GM18909 (cell line): ENCODE data around the gene PPM1H.
"Not testable (repeated sequence)": the region's sequence is repeated elsewhere in the genome, so short reads cannot be mapped to it uniquely, and the experiment has no call there.

ENCODE experiments used
- ATAC-seq: cut with Tn5 transposase; IDR thresholded peaks from one replicate; pipeline ENCODE4 v1.9.1; 2021; ENCODE audit warnings: mild to moderate bottlenecking; ENCODE audit not compliant: unreplicated experiment, poor library complexity

Gene PPM1H

DNA sequence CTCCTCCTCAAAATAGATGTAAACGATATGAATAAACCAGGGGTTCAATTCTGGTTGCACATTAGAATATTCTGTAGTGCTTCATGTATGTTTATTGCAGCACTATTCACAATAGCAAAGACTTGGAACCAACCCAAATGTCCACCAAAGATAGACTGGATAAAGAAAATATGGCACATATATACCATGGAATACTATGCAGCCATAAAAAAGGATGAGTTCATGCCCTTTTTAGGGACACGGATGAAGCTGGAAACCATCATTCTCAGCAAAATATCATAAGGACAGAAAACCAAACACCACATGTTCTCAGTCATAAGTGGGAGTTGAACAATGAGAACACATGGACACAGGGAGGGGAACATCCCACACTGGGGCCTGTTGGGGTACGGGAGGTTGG is 55.7 kb downstream of the PPM1H start:
- not testable (repeated sequence) for ATAC-seq

DNA sequence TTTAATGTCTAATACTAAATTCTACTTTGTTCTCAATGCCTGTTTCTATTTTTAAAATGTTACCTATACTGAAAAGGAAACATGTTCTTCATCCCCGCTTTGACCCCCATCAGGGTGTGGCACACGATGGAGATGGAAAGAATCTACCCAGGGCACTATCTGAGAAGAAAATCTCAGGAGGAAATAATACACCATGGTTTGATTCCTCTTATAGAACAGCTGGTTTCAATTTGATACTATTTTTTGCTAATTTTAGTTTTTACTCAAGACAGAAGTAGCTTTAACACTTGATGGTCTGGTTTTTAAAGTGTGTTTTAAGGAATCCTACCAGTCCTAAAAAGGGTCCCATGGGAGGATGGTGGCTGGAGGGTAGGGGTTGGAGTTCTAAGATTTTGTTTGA is 56.7 kb downstream of the PPM1H start:
- no peak for ATAC-seq

DNA sequence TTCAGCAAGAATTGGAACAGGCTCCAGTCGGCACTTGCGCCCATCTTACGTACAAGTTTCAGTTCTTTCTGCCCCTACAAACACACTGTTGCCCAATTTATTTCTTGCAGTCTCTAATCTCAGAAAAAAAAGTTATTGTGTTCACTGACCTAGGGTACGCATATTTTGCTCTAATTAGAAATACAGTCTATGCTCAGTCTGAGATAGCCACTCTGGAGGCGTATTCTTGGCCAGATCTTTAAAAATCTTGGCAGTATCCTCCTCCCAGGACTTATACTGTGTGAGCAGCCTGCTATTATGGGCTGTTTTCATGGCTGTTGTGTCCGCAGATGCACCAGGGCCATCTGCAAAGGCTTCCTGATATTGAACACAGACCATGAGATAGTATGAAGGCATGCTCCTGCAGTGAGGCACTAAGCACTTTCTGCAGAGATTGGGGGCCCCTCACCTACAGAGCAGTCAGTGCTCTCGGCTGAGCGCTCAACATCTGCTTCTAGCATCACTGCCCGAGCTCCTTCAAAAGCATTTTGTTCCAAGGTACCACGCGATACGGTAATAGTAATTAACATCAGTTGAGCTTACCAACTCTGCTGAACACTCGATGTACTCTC is 57.9 kb downstream of the PPM1H start:
- no peak for ATAC-seq

DNA sequence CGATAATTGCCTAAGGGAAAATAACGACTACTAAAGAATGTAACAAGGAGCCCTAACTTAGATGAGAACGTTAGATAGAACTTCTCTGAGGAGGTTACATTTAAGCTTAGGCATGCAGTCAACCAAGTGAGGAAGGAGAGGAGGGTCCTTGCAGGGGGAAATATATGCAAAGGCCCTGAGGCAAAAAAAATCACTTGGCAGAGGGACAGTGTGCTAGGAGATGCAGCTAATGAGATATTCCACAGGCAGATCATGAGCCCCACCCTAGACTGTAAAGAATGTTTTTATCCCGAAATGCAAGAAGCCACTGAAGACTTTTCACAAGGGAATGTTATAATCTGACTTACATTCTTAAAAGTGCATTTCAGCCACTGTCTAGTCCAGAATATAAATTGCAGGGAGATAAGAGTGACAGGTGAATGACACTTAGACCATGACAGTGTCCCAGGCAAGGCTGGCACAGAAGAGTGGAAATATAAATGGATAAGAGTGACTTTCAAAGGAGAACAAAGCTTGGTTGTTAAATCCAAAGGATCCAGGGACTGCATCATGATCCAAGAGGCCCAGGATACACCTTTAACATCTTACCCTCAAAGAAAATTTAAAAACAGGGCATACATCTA is 61.0 kb downstream of the PPM1H start:
- ATAC-seq: no peak

DNA sequence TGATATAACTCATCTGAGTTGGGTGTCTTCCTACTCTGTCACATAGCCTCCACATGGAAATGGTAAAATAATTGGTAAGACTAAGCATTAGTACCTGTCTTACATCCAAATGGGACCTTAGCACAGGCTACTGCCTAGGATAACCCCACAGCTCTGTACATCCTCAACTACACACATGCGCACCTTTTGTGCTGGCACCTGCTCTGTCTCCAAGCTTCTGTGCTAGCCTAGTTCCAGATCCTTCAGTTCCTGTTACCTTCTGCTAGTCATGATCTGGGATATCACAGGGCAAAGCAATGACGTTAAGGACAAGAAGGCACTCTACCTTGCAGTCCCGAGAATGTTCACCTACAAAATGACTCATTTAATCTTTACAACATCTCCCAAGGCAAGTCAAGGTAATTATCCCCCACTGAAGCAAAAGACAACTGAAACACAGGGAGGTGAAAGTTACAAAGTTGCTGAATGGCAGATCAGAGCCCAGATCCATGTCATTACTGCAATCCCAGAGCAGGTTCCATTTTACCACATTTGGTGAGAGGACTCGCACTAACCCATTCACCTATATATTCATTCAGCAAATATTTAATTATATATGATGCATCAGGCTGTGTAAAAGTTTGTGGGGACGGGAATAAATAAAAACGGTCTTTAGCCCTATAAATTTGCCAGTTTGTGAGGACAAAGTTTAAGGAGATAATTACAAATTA is 61.7 kb downstream of the PPM1H start:
- ATAC-seq: no peak

DNA sequence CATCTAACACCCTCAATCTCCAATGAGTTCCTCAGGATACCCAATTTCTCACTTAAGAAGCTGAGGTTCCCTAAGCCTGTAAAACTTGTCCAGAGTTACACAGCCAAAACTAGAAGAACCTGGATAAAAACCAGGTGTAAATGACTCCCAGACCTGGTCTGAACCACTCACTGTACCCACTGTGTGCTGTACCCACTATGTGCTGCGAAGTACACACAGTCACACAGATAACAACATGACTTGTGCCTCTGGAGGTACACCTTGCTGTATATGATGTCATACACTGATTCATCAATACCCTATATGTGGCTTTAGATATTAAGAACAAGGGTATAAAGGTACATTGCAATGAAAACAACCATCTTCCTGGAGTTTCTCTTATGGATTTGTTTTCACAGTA is 66.1 kb downstream of the PPM1H start:
- ATAC-seq: no peak

DNA sequence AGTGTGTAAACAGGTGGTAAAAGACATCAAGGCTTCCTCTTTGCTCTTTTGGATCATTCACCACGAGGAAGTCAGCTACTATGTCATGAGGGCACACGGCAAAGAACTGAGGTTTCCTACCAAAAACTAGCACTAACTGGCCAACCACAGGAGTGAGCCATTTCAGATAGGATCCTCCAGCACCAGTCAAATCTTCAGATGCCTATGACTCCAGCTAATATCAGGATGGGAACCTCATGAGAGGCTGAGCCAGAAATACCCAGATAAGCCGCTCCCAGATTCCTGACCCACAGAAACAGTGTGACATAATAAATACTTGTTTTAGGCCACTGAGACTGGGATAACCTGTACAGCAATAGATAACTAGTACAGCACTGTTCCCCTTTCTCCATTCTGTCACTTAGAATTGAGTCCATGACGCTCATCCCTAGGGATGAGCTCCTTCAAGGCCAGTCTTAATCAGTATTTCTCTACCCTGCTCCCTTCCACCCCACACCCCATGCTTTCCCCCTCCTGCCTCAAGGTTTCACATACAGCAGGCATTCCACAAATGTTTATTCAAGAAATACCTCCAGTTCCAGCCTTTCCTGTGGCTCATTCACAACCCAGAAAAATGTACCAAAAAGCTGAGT is 68.4 kb downstream of the PPM1H start:
- no peak for ATAC-seq

DNA sequence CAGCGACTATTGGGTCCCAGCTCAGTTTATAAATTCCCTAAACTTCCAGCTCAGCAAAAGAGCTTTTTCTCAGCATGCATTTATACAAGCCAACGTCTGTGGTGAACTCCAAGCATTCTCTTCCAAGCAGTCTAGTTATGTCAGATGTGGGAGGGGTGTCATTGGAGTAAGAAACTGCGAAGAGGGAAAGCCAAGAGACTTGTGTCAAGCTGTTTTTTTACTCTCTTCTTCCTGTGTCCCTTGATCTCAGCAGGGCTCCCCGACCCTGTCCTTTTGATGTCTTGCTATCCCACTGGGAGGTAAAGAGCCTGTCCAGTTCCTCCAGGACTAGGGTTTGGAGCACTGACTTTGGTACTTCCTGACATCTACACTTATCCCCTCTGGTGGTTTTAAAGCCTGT is 69.0 kb downstream of the PPM1H start:
- no peak for ATAC-seq

DNA sequence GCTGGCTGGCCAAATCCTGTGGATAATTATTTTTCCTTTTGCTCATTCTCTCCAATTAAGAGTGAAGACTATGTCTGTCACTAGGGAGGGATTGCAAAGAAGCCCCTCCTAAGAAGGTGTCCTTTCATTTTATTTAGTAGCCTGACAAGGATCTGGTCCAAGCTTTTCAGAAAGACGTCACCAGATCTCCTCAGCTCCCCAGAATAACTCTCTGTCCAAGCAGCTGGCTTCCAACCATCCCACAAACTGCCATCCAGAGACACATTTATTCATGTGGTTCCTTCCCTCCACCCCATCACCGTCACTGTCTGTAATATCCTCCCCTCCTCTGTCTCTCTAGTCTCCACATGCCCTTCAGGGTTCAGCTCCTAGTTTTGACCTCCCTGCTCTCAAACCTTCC is 69.9 kb downstream of the PPM1H start:
- ATAC-seq: no peak

DNA sequence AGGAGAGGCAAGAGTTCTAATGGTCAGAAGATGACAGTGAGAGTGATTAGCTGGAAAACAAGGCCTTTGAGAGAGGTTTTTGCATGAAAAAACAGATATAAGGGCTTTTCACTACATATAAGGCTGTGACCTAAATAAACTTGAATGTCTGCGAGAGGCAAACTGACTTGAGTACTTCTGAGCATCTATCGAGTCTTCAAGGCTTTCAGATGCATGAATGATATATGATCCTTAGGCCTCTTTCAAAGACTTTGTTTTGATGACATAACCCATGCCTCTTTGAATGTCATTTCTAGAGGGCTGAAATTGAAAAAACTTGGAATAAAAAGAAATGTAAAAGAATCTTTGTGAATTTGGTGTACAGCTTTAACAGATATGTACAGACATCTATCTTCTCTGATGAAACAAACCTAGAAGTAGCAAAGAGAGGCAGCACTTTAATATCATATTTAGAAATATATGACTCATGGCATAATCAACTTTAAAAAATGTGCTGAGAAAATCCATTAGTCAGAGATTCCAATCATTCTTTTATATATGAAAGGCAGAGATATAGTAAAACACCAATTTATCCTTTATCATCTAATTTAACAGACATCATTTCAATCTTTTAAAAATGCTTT is 72.6 kb downstream of the PPM1H start:
- ATAC-seq: no peak

DNA sequence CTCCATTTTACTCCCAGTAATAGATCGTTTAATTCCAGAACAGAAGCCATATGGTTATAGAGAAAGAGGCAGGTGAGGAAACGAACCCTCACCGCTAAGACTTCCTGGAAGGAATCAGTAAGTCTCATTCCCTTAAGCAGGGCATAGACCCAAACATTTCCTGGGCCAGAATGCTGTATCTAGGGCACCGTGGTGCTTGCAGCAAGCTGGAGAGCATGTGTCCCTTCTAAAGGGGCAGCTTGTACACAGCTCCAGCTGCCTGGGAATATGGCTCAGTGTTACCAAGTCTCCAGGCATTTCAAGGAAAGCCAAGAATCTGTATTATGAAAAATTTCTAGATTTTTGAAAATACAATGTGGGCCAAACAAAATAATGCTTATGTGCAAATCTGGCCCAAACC is 73.4 kb downstream of the PPM1H start:
- ATAC-seq: no peak

DNA sequence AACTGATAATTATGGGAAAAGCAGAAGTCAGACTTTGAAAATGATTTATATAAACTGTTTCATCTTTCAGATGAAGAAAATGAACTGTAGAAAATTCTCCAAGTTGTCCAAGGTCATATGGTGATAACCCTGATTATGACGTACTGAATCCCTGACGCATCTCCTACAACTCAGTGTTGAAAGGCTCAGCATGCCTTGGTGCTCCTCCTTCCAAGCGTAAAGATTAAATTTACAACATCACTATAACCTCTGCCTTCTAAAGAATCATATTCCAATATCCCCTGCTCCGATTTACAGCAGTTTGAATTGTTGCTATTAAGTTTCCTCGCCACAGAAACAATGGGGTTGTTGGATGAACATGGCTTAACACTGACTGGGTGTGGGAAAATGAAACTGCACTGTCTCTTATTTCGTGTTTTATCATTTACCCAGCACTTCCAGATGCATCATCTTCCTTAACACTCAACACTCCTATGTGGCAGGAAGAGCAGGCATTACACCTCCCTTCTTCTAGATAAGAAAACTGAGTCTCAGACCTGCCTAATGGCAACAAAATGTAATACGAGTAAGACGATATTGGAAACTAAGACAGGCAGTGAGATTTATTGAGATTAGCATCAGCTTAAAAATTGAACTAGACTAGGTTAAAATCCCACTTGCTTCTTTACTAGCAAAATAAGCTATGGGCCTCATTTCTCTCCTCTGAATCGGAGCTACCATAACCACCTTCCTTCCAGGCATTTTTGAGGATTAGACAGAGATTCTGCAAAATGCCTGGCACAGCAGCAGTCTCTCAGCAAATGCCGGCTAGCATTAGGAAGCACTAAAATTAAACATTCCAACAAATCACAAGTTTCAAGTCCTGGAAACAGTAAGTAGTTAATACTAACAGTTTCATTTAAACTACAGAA is 74.2 kb downstream of the PPM1H start:
- ATAC-seq: no peak

DNA sequence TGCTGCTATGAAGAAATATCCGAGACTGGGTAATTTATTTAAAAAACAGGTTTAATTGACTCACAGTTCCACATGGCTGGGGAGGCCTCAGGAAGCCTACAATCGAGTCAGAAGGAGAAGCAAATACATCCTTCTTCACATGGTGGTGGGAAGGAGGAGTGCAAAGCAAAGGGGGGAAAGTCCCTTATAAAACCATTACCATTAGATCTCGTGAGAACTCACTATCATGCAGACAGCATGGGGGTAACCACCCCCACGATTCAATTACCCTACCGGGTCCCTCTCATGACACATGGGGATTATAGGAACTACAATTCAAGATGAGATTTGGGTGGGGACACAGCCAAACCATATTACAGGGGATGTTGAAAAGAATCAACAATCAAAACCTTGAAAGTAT is 74.9 kb downstream of the PPM1H start:
- no peak for ATAC-seq

DNA sequence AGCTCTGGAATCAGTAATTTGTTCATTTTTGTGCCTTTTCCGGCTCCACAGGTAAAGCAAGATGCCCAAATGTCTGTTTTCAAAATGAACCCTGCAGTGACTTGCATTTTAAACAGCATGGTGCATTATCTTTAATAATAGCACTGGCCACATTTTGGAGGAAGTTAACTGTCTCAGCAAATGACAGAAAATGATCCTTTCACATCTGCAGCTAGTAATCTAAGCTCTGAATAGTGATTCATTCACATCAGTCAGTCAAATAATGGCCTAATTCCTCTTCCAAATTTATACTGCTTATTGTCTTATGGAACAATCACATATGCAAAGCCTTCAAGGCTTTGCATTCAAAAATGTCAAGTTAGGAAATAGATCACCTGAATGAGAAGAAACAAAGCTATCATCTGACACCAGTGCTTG is 75.6 kb downstream of the PPM1H start:
- ATAC-seq: no peak

DNA sequence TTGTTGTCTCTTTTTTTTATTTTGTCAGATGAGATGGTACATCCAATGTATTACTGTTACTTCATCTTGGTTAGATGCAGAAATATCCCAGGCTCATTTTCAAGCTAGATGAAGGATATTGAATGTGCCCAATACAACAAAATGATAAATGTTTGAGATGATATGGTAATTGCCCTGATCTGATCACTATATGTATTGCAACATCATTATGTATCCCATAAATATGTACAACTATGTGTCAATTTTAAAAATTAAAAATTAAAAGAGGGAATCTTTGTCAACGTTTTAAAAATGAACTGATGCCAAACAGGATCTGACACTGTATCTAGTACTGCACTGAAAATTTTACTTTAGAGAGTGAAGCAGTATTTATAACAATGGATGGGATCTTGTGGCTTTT is 78.5 kb downstream of the PPM1H start:
- no peak for ATAC-seq

DNA sequence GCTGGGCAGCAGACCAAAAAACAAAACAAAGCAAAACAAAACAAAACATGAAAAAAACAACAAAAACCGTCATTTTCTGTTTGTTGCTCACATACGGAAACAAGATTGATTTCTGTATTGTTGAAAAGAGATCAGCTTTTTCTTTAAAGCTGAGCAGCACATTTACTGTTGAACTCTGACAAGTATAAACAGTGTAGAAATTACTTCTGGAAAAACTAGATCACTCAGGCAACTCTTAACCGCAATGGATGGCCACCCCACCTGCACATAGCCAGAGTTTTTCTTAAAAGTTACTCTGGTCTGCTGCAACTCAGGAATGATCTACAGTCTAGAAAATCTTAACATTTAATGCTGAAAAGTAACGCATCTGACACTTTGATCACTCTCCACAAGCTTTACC is 80.9 kb downstream of the PPM1H start:
- no peak for ATAC-seq

DNA sequence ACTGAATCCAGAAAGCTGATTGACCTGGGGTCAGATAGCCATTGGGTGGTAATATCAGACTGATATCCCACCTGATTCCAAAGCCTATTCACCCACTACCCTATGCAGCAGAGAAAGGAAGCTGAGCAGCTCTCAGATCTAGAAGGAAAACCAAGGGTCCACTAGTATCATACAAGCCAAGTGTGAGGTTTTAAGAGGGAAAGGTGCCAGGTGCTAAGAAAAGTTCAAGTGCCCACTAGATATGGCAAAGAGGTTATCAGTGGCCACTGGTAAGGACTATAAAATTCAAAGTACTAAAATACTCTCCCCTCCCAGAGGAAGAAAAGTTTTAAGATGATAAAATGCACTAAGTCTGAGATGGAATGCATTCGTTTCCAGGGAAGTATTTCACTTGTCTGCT is 85.6 kb downstream of the PPM1H start:
- ATAC-seq: no peak

DNA sequence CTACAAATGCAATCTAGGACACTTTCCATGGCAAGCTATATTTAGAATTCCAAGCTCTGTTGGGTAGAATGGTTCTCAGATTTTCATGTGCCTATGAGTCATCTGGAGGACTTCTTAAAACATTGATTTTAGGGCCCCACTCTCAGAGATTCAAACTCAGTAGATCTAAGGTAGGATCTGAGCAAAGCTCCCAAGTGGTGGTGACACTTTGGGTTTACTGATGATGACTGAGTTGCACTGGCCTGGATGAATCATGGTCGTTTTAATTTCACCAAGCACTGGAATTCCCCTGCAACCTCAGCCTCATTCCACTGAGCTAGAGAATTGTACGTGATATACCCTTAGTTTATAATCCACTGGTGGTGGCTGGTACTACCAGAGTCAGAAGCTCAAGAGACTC is 86.5 kb downstream of the PPM1H start:
- no peak for ATAC-seq

DNA sequence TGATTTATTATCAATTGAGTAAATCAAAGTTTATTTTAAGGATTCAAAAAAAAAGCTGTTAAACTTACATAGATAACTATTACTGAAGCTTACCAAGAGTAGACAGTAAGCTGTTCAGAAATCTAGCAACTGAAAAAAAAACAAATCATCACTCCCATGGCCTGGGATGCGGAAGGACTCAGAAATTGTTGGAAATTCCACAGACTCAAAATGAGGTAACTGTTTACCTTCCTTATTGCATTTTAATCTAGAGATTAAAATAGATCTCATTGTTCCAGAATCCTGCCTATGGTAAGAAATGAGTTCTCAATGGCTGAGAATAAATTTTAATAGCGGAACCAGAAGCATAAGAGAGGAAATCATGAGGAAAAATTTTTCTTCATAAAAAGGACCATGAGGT is 87.2 kb downstream of the PPM1H start:
- ATAC-seq: no peak

DNA sequence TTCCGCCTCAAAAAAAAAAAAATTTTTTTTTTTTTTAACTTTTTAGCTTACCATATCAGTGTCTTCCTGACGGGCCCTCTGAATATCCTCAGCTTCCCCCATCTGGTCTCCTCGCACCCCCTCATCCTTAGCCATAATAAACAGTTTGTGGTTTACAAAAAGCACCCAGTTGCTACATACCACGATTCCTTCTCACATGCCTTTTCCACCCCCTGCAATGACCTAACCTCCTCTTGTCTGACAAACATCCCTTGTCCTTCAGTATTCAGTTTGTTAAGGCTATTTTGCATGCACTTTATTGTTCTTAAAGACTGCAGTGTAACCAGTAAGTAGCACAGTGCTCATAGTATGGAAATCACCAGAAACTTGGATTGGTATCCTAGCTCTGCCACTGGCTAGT is 88.5 kb downstream of the PPM1H start:
- no peak for ATAC-seq
